Ovary (tissue), 3 donors: ENCODE measurements around the gene PCDH15.

Experiments used
- POLR2A ChIP-seq: fragments of 450-650 bp; IDR thresholded peaks from one replicate; pipeline ENCODE4 v1.6.1; 2017; ENCODE audit warnings: antibody characterized with exemption, mild to moderate bottlenecking, moderate library complexity
- TF ChIP-seq, protein P1 (sequence below), 3 donors: fragments of 450-650 bp in 2 of 3; fragments of 200-600 bp in 1 of 3; IDR thresholded peaks; one replicate each; pipeline versions ENCODE4 v1.5.1 to v1.8.0; 2016 to 2022; ENCODE audit warnings: antibody characterized with exemption in 3 of 3, mild to moderate bottlenecking in 1 of 3
- donor health status: DM: no; HTN: no; CAD: no.

DNA sequence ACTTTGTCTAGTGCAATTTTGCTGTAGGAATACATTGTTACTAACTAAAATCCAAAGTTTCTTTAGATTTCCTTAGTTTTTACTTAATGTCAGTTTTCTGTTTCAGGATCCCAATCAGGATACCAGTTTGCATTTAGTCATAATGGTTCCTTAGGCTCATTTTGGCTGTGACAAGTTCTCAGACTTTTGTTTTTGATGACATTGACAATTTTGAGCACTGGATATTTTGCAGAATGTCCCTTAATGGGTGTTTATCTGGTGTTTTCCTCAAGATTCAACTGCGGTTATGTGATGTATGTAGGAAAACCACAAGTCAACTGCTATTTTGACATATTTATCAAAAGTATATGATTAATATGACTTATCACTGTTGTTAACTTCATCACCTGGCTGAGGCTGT, 482.6 kb downstream of the PCDH15 start:
- TF ChIP-seq, protein P1, sequence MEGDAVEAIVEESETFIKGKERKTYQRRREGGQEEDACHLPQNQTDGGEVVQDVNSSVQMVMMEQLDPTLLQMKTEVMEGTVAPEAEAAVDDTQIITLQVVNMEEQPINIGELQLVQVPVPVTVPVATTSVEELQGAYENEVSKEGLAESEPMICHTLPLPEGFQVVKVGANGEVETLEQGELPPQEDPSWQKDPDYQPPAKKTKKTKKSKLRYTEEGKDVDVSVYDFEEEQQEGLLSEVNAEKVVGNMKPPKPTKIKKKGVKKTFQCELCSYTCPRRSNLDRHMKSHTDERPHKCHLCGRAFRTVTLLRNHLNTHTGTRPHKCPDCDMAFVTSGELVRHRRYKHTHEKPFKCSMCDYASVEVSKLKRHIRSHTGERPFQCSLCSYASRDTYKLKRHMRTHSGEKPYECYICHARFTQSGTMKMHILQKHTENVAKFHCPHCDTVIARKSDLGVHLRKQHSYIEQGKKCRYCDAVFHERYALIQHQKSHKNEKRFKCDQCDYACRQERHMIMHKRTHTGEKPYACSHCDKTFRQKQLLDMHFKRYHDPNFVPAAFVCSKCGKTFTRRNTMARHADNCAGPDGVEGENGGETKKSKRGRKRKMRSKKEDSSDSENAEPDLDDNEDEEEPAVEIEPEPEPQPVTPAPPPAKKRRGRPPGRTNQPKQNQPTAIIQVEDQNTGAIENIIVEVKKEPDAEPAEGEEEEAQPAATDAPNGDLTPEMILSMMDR (IDR thresholded peaks at IDR 0.05): no peak
- no peak for TF ChIP-seq POLR2A
